Panc1 (cell line): ENCODE data around the gene RASA3.

Experiments
- CTCF ChIP-seq: fragments of 450-650 bp; IDR thresholded peaks from 2 replicates; pipeline ENCODE4 v1.5.1; 2017; ENCODE audit warnings: mild to moderate bottlenecking
- POLR2AphosphoS5 ChIP-seq: IDR thresholded peaks from 2 replicates; pipeline ENCODE4 v1.6.1; 2012; ENCODE audit warnings: mild to moderate bottlenecking, low read depth, low read length, moderate library complexity
- TF ChIP-seq, protein P1 (sequence below), 2 experiments: IDR thresholded peaks; 2 replicates each; pipeline ENCODE4 v1.6.1; 2011 to 2012; ENCODE audit warnings: low read depth in 2 of 2, control low read depth in 1 of 2, low read length in 1 of 2, mild to moderate bottlenecking in 1 of 2, moderate library complexity in 1 of 2; ENCODE audit not compliant: insufficient read depth in 1 of 2

GRCh38 chr13:114017028-114017630 is 115.3 kb downstream of the RASA3 start:
- TF ChIP-seq CTCF (no peak; the same call in 1 of the 2 replicates), POLR2AphosphoS5 (no peak)
- TF ChIP-seq, protein P1, sequence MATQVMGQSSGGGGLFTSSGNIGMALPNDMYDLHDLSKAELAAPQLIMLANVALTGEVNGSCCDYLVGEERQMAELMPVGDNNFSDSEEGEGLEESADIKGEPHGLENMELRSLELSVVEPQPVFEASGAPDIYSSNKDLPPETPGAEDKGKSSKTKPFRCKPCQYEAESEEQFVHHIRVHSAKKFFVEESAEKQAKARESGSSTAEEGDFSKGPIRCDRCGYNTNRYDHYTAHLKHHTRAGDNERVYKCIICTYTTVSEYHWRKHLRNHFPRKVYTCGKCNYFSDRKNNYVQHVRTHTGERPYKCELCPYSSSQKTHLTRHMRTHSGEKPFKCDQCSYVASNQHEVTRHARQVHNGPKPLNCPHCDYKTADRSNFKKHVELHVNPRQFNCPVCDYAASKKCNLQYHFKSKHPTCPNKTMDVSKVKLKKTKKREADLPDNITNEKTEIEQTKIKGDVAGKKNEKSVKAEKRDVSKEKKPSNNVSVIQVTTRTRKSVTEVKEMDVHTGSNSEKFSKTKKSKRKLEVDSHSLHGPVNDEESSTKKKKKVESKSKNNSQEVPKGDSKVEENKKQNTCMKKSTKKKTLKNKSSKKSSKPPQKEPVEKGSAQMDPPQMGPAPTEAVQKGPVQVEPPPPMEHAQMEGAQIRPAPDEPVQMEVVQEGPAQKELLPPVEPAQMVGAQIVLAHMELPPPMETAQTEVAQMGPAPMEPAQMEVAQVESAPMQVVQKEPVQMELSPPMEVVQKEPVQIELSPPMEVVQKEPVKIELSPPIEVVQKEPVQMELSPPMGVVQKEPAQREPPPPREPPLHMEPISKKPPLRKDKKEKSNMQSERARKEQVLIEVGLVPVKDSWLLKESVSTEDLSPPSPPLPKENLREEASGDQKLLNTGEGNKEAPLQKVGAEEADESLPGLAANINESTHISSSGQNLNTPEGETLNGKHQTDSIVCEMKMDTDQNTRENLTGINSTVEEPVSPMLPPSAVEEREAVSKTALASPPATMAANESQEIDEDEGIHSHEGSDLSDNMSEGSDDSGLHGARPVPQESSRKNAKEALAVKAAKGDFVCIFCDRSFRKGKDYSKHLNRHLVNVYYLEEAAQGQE (IDR thresholded peaks at IDR 0.05; ENCODE audit: insufficient read depth in 1 of 2, low read depth in 2 of 2, low read length in 1 of 2): no peak
